H9 (cell line): Measurements from ENCODE around the gene CCDC33. TPM values are rescaled to one million over a fixed set of nuclear protein-coding genes. Genes with fewer than 3 reads are reported as not detected.

ENCODE experiments used
- DNase-seq: peaks from one replicate; pipeline ENCODE4 v3.0.0-alpha.2; 2017
- H2AFZ ChIP-seq: one replicate; pipeline ENCODE4 v1.6.1; 2013; ENCODE audit warnings: mild to moderate bottlenecking, low read length, control low read depth, moderate library complexity
- H2AK5ac ChIP-seq: 2 replicates; pipeline ENCODE4 v1.6.1; 2013; ENCODE audit warnings: low read length, control low read depth, mixed read lengths; ENCODE audit not compliant: insufficient read length
- H2BK120ac ChIP-seq: one replicate; pipeline ENCODE4 v1.6.1; 2013; ENCODE audit warnings: low read depth, mild to moderate bottlenecking, low read length, control low read depth, inconsistent platforms; ENCODE audit not compliant: poor library complexity, severe bottlenecking
- H2BK12ac ChIP-seq: 2 replicates; pipeline ENCODE4 v1.6.1; 2013; ENCODE audit warnings: low read length, control low read depth, mixed read lengths, low read depth; ENCODE audit not compliant: insufficient read length
- H2BK15ac ChIP-seq: 2 replicates; pipeline ENCODE4 v1.6.1; 2013; ENCODE audit warnings: low read depth, low read length, control low read depth
- H2BK20ac ChIP-seq: one replicate; pipeline ENCODE4 v1.6.1; 2013; ENCODE audit warnings: low read depth, mild to moderate bottlenecking, low read length, control low read depth, inconsistent platforms; ENCODE audit not compliant: poor library complexity, severe bottlenecking
- H2BK5ac ChIP-seq: 2 replicates; pipeline ENCODE4 v1.6.1; 2013; ENCODE audit warnings: low read length, control low read depth, mixed read lengths; ENCODE audit not compliant: insufficient read length
- H3K14ac ChIP-seq: 2 replicates; pipeline ENCODE4 v1.6.1; 2013; ENCODE audit warnings: low read length, control low read depth; ENCODE audit not compliant: insufficient read depth
- H3K18ac ChIP-seq: 2 replicates; pipeline ENCODE4 v1.6.1; 2013; ENCODE audit warnings: low read depth, mild to moderate bottlenecking, mixed read lengths, low read length, control low read depth; ENCODE audit not compliant: insufficient read length
- H3K23ac ChIP-seq: 2 replicates; pipeline ENCODE4 v1.6.1; 2013; ENCODE audit warnings: low read length, control low read depth, mixed read lengths, low read depth; ENCODE audit not compliant: insufficient read length
- H3K23me2 ChIP-seq: 2 replicates; pipeline ENCODE4 v1.6.1; 2013; ENCODE audit warnings: low read depth, mild to moderate bottlenecking, mixed read lengths, low read length, control low read depth; ENCODE audit not compliant: insufficient read length, poor library complexity, severe bottlenecking
- H3K27ac ChIP-seq: 2 replicates; pipeline ENCODE4 v1.5.1; 2013; ENCODE audit warnings: low read length, control low read depth, mixed read lengths, low read depth; ENCODE audit not compliant: insufficient read length
- H3K27me3 ChIP-seq: 2 replicates; pipeline ENCODE4 v1.6.1; 2013; ENCODE audit warnings: low read length, control low read depth, inconsistent platforms; ENCODE audit not compliant: insufficient read depth
- H3K4ac ChIP-seq: 2 replicates; pipeline ENCODE4 v1.6.1; 2013; ENCODE audit warnings: low read depth, mild to moderate bottlenecking, control low read depth, inconsistent platforms, low read length, moderate library complexity
- H3K4me1 ChIP-seq: 2 replicates; pipeline ENCODE4 v1.6.1; 2013; ENCODE audit warnings: low read length, control low read depth, inconsistent platforms; ENCODE audit not compliant: insufficient read depth
- H3K4me2 ChIP-seq: 2 replicates; pipeline ENCODE4 v1.6.1; 2013; ENCODE audit warnings: low read length, control low read depth, mixed read lengths; ENCODE audit not compliant: insufficient read length, insufficient read depth
- H3K56ac ChIP-seq: 2 replicates; pipeline ENCODE4 v1.6.1; 2013; ENCODE audit warnings: low read depth, mild to moderate bottlenecking, mixed read lengths, low read length, control low read depth; ENCODE audit not compliant: insufficient read length
- H3K79me1 ChIP-seq: 2 replicates; pipeline ENCODE4 v1.6.1; 2013; ENCODE audit warnings: low read depth, mild to moderate bottlenecking, moderate library complexity, low read length, control low read depth, inconsistent platforms; ENCODE audit not compliant: insufficient read depth, poor library complexity, severe bottlenecking
- H3K79me2 ChIP-seq: 2 replicates; pipeline ENCODE4 v1.6.1; 2013; ENCODE audit warnings: low read length, control low read depth, inconsistent platforms; ENCODE audit not compliant: insufficient read depth
- H3K9ac ChIP-seq: 2 replicates; pipeline ENCODE4 v1.6.1; 2013; ENCODE audit warnings: low read length, control low read depth, mixed read lengths; ENCODE audit not compliant: insufficient read length; ENCODE audit errors: extremely low read depth
- H3K9me3 ChIP-seq: one replicate; pipeline ENCODE4 v1.6.1; 2013; ENCODE audit warnings: low read depth, low read length, inconsistent platforms; ENCODE audit not compliant: control insufficient read depth
- H3T11ph ChIP-seq: one replicate; pipeline ENCODE4 v1.6.1; 2013; ENCODE audit warnings: mild to moderate bottlenecking, low read length, control low read depth, inconsistent platforms
- H4K20me1 ChIP-seq: one replicate; pipeline ENCODE4 v1.6.1; 2013; ENCODE audit not compliant: control insufficient read depth, insufficient read length, insufficient read depth
- H4K5ac ChIP-seq: 2 replicates; pipeline ENCODE4 v1.6.1; 2013; ENCODE audit warnings: low read depth, mild to moderate bottlenecking, mixed read lengths, low read length, control low read depth; ENCODE audit not compliant: insufficient read length
- H4K8ac ChIP-seq: replicated peaks from 2 replicates; pipeline ENCODE4 v1.6.1; 2013; ENCODE audit warnings: low read length, control low read depth, mixed read lengths, low read depth; ENCODE audit not compliant: insufficient read length
- H4K91ac ChIP-seq: 2 replicates; pipeline ENCODE4 v1.6.1; 2013; ENCODE audit warnings: low read depth, mild to moderate bottlenecking, moderate library complexity, mixed read lengths, low read length, control low read depth; ENCODE audit not compliant: insufficient read length
- H3K27ac Mint-ChIP-seq, 3 experiments: 2 replicates in 2 of 3; 3 replicates in 1 of 3; pipeline ENCODE4 v1.8.0; 2020 to 2021; ENCODE audit warnings: mixed read lengths in 3 of 3, mild to moderate bottlenecking in 1 of 3, moderate library complexity in 1 of 3
- H3K27me3 Mint-ChIP-seq: 2 replicates; pipeline ENCODE4 v1.8.0; 2021; ENCODE audit warnings: low read depth, mild to moderate bottlenecking, moderate library complexity, mixed read lengths
- H3K36me3 Mint-ChIP-seq, 3 experiments: 2 replicates in 2 of 3; 3 replicates in 1 of 3; pipeline ENCODE4 v1.8.0; 2020 to 2021; ENCODE audit warnings: low read depth in 3 of 3, mixed read lengths in 3 of 3; ENCODE audit not compliant: insufficient read depth in 1 of 3
- H3K4me1 Mint-ChIP-seq, 2 experiments: 2 replicates each; pipeline ENCODE4 v1.8.0; 2020; ENCODE audit warnings: mixed read lengths in 2 of 2
- H3K4me3 Mint-ChIP-seq, 2 experiments: 2 replicates in 1 of 2; 3 replicates in 1 of 2; pipeline ENCODE4 v1.8.0; 2020 to 2021; ENCODE audit warnings: mild to moderate bottlenecking in 2 of 2, mixed read lengths in 2 of 2, moderate library complexity in 1 of 2
- H3K9me3 Mint-ChIP-seq, 2 experiments: 2 replicates in 1 of 2; 3 replicates in 1 of 2; pipeline ENCODE4 v1.8.0; 2020; ENCODE audit warnings: mild to moderate bottlenecking in 2 of 2, mixed read lengths in 2 of 2, moderate library complexity in 1 of 2
- WGBS: extraction: QIAGEN DNeasy Blood & Tissue Kit; methylation state at CpG from one replicate; pipeline ENCODE4 v1.1.7; 2013; ENCODE audit warnings: missing lambda C conversion rate, low lambda C conversion rate, mixed read lengths; ENCODE audit not compliant: insufficient read length; ENCODE audit errors: extremely low coverage; 5-methylcytosine and 5-hydroxymethylcytosine counted together
- total RNA-seq: library from RNA; stranded (reverse); gene quantifications from 2 replicates; pipeline ENCODE4 v1.2.1, GENCODE V29; 2021
- TF ChIP-seq, protein P1 (sequence below): fragments of 200-600 bp; sonication (generic); conservative IDR thresholded peaks from 3 replicates; pipeline ENCODE4 v1.8.0; 2021; ENCODE audit warnings: antibody characterized with exemption, mild to moderate bottlenecking

CCDC33 gene
- total RNA-seq, 1 experiment from 2014 or later, result 4.6 TPM

DNA sequence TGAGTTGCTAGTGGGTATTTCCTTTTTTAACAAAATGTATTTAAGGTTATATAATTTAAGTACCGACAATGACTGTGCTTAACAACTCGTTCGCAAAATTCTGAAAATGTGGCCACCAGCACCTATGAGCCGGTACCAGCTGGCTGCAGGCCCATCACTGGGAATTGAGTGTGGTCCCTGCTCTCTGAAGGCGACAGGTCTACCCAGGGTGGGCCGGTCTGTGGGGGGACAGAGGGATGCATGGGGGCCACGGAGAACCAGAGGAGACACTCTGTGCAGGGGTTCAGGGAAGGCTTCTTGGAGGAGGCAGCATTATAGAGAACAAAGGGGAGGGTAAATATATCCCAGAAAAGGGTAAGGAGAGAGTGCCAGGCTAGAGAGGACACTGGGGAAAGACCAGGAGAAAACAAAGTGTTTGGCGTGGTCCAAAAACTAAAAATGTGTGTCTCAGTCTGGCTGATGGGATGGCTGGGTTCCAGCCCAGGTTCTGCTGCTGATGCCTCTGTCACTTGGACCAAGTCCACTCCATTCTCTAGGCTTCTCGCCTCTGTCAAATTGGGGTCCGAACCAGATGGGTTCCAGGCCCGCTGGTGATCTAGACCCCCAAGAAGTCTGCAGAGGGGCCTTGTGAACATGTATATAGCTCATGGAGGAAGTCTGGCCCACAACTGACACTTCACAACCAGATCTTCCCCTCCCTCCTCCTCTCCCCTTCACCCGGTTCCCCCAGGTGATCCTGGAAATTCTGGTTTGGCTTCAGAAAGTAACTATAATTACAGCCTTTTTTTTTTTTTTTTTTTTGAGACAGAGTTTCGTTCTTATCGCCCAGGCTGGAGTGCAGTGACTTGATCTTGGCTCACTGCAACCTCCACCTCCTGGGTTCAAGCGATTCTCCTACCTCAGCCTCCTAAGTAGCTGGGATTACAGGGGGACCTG is 142.0 kb downstream of the CCDC33 start:
- no peaks in the 10 kb centered on the region for H3K79me2 ChIP-seq
- H3K4me1 Mint-ChIP-seq, result peaks cover 17 to 31% of the 10 kb centered on the region in 2 experiments
- no peak overlapping the region for H3K14ac ChIP-seq
- no peak overlapping the region for H3K18ac ChIP-seq
- H2BK20ac ChIP-seq, result no peak overlapping the region
- H3K4me3 Mint-ChIP-seq, result no peak overlapping the region
- H3K23ac ChIP-seq, result no peak overlapping the region
- no CpG with 5 or more reads among the region's 15 CpGs for WGBS
- no peak overlapping the region for H4K5ac ChIP-seq
- H3K9me3 Mint-ChIP-seq, result no peaks in the 10 kb centered on the region
- H2BK12ac ChIP-seq, result no peak overlapping the region
- H3K4me2 ChIP-seq, result no peak overlapping the region
- H2BK5ac ChIP-seq, result no peak overlapping the region
- no peak overlapping the region for H3K56ac ChIP-seq
- H3K9me3 ChIP-seq, result no peaks in the 10 kb centered on the region
- no peaks in the 10 kb centered on the region; the same call in 1 of the 2 replicates for H3K4me1 ChIP-seq
- no peaks in the 10 kb centered on the region for H3K79me1 ChIP-seq
- no peaks in the 10 kb centered on the region for H3K27me3 ChIP-seq
- no peaks in the 10 kb centered on the region for H3K36me3 Mint-ChIP-seq
- no peak overlapping the region for H2BK15ac ChIP-seq
- H3K9ac ChIP-seq, result no peak overlapping the region
- no peak overlapping the region for H2AFZ ChIP-seq
- H2AK5ac ChIP-seq, result no peak overlapping the region
- H4K91ac ChIP-seq, result no peak overlapping the region
- no peaks in the 10 kb centered on the region for H4K20me1 ChIP-seq
- H3K23me2 ChIP-seq, result peaks cover 11% of the 10 kb centered on the region
- no peak overlapping the region for H3K27ac Mint-ChIP-seq
- no peak overlapping the region for H2BK120ac ChIP-seq
- no peak overlapping the region for H3K4ac ChIP-seq
- H3K27me3 Mint-ChIP-seq, result peaks cover 4% of the 10 kb centered on the region
- TF ChIP-seq, protein P1, sequence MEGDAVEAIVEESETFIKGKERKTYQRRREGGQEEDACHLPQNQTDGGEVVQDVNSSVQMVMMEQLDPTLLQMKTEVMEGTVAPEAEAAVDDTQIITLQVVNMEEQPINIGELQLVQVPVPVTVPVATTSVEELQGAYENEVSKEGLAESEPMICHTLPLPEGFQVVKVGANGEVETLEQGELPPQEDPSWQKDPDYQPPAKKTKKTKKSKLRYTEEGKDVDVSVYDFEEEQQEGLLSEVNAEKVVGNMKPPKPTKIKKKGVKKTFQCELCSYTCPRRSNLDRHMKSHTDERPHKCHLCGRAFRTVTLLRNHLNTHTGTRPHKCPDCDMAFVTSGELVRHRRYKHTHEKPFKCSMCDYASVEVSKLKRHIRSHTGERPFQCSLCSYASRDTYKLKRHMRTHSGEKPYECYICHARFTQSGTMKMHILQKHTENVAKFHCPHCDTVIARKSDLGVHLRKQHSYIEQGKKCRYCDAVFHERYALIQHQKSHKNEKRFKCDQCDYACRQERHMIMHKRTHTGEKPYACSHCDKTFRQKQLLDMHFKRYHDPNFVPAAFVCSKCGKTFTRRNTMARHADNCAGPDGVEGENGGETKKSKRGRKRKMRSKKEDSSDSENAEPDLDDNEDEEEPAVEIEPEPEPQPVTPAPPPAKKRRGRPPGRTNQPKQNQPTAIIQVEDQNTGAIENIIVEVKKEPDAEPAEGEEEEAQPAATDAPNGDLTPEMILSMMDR, result no peak
- H3T11ph ChIP-seq, result no peak overlapping the region
- peak; percentile 23 for DNase-seq
- no peak overlapping the region for H4K8ac ChIP-seq
- no peak overlapping the region for H3K27ac ChIP-seq
